Fibroblast of skin of right biceps (primary cell): Measurements from ENCODE around the gene NPBWR2.

ENCODE experiments used
- DNase-seq: peaks from one replicate; pipeline ENCODE4 v3.0.0-alpha.2; 2013

NPBWR2 gene

GRCh38 chr20:64071341-64072332, 35.7 kb downstream of the NPBWR2 start:
- DNase-seq: no peak

DNA sequence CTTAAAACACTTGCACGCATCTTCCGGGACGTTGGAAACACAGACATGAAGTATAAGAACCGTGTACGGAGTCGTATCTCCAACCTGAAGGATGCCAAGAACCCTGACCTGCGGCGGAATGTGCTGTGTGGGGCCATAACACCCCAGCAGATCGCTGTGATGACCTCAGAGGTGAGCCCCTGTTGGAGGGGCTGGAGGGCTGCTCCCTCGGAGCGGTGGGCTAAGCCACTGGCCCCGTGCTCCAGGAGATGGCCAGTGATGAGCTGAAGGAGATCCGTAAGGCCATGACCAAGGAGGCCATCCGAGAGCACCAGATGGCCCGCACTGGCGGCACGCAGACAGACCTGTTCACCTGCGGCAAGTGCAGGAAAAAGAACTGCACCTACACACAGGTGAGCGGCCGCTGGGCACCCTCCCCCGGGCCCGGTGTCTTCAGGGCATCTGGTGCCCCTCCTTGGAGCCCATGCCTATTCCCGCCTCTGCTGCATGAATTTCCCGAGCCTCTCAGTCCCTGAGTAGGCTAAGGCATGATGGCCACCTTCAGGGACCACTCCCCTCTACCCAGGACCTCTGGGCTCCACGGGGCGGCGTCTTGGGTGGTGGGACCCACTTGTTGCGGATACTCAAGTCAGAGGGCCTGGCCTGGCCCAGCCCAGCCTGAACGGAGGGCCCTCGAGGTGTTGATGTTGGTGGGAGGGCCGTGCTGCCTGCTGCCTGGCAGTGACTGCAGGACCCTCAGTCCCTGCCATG, 36.9 kb downstream of the NPBWR2 start:
- DNase-seq: no peak

- DNase-seq: no peak
Measured at GRCh38 chr20:64069614-64070243, 37.6 kb downstream of the NPBWR2 start.

DNA sequence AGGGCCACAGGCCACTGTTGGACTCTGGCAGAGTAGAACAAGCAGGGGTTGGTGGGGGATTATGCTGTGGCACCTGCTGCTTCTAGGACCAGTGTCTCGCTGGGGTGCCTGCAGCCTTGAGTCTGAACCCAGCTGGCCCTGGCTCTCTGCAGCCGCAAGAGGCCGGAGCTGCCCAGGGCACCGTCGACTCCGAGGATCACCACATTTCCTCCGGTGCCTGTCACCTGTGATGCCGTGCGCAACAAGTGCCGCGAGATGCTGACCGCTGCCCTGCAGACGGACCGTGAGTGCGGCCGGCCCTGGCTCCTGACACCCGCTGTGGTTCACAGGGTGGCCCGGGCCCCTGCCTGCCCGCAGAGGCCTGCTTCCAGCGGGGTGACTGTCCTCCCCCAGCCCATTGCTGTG, 38.2 kb downstream of the NPBWR2 start:
- DNase-seq: no peak

DNA sequence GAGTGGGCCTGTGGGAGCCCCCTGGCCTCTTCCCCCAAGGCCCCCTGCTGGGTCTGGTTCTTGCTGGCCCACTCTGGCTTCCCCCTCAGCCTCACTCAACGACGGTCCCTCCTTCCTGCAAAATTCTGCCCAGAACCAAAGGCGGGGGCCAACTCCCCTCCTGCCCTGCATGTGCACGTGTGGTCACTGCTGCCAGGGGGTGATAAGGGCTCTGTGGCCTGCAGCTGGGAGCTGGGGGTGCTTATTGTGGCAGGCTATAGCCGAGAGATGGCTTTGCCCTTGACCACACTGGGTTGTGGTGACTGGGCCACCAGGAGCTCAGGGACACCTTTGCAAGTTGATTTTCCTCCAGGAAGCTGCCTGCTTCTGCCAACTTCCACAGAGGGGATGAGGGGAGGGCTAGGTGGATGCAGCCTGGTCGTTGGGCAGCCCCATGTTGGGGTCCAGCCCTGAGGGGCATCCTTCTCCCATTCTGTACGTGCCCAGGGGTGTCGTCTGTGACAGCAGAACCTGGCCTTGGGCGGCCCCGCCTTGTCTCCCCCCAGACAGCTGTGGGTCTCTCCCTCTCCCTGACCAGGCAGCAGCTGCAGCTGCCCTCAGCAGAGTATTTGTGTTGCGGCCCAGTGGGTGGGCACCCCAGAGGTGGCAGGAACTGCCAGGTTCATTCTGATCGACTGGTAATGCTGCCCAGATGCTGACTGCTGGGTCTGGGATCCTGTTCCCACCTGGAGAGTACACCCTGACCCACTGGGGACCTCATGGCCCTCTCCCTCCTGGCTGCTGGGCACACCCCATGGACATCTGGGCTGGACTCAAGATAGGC, 38.8 kb downstream of the NPBWR2 start:
- no peak for DNase-seq

DNA sequence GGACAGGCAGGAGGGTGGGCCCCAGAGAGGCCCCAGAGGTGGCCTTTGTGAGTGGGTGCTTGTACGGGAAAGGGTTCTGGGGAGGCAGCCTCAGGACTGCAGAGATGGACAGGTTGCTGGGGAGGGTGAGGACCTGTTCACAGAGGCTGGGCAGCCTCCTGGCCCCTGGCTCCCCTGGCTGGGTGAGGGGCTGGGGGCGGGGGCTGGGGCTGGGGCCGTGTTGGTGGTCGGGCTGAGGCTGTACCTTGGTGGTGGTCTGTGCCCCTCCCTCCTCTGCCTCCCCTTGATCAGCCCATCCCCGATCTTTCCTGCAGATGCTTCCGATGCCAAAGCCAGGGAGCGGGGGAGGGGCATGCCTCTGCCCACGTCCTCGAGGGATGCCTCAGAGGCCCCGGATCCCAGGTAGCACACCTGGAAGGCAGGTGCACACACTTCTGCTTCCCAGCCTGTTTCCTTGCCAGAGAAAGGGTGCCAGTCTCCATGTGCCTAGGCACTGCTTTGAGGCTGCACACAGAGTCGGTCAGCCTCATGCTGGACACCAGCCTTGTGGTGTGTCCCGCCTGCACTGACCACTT, 39.5 kb downstream of the NPBWR2 start:
- no peak for DNase-seq

DNA sequence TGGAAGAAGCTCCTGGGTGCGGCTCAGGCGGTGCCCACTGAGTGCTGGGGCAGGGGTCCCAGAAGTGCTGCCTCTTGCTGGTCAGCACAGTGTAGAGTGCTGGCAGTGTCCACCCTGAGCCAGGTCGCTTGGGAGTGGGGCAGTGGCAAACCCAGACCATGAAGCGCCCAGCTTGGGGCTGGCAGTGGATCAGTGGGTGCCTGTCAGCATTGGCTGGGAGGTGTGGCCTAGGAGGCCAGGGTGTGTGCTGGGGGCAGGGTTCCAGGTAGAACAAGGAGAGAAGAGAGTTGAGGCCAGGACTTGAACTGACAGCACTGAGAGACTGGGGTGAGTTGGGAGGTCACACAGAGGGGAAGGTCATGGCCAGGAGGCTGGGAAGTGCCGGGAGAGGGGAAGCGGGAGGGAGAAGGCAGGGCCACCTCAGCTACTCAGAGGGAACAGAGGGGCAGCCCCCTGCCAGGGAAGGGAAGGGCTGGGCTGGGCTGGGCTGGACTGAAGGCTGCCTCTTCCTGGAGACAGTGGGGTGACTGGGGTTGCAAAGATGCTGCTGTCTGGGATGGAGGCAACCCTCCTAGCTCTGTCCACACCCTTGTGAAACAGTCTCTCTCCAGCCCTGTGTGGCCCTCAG, 40.2 kb downstream of the NPBWR2 start:
- DNase-seq: no peak

DNA sequence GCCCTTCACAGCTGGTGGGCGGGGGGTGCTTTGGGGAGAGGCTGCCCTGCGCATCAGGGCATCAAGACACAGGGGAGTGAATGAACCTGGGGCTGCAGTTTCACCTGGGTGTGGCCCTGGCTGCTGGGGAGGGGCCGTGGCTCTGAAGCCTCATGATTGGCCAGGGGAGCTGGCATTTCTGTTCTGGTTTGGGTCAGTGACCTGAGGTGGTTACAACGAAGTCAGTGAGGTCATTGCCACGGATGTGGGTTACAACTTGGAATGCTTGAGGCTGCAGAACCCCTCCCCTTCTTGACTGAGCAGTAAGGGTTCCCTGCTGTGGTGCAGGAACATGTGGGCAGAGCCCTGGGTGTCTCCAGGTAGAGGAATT, 41.4 kb downstream of the NPBWR2 start:
- peak; percentile 63 for DNase-seq

GRCh38 chr20:64065062-64065973, 42.0 kb downstream of the NPBWR2 start:
- DNase-seq: no peak

- peak; percentile 55 for DNase-seq
Measured at GRCh38 chr20:64064145-64064698, 43.1 kb downstream of the NPBWR2 start.

DNA sequence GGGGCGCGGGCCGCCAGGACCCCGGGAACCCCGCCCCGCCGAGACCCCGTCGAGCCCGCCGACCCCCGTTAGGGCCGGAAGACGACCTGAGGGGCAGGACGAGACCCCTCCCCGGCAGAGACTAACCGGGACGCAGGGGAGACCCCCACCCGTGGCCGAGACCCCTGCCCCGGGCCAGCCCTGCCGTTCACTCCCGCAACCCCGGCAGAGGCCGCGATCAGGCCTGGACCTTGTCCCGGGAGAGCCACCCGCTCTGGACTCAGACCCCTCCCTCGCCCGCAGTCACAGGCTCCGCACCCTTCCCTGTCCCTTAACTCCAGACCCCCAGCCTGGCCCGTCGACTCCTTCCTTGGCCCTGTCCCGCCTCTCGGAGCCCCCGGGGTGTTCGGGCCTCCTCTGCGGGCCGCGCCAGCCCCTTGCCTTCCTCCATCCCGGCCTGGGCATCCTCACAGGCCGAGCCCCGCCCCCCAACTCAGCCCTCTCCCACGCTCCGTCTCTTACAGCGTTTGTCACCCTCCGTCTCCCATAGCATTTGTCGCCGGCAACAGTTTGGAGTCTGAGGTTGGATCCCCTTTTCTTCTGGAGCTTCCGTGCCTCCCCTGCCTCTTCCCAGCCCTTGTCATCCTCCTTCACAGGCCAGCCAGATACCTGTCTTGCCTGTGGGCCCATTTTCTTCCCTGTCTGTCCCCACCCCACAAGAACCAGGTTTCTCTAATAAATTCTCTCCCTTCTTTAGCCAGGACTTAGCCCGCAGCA, 43.8 kb downstream of the NPBWR2 start:
- no peak for DNase-seq

DNA sequence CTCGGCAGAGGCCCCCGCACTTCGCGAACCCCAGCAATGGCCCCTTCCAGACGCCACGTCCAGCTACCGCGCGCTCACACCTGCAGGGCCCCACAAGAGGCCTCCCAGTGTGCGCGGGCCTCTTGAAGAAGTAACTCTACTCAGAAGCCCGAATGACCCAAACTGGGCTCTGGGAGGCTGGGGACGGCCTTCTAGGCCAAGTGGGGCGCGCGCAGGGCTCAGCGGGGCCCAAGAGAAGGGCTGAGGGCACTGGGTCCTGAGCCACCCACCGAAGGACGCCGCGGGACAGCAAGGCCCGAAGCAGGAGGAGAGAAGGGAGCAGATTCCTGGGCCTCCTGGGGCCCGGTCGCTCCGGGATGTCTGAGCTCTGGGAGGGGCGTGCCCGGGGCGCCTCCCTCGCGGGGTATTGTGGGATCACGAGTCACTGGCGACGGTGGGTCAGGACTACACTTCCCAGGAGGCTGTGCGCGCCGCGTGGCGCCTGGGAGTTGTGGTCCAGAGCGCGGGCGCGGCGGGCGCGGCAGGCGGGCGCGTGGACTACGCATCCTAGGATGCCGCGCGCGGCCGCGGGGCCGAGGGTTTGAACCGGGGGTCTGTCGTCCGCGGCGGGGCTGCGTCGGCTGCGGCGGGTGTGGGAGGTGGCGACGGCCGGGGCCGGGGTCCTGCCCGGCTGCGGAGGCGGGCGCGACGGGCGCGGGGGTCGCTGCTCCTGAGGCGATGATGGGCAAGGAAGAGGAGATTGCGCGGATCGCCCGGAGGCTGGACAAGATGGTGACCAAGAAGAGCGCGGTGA, 44.6 kb downstream of the NPBWR2 start, which contains the start of gene TCEA2:
TSS of gene TCEA2 (plus strand) at position 603 of the 793 bp plus-strand sequence. CDS start at position 718, 115 bp downstream.
- peak; percentile 96 for DNase-seq

DNA sequence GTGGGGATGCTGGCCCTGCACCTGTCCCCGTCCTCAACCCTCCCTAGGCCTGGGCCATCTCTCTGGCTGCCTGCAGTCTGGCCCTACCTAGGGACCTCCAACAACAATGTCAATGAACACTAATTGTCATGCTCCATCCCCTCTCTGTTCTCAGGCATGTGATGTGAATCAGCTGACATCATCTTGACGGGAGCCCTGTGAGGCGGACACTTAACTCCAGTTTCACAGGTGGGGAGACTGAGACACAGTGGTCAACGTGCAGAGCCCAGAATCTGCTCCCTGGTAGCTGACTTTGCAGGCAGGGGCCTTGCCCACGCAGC, 45.1 kb downstream of the NPBWR2 start:
- no peak for DNase-seq

DNA sequence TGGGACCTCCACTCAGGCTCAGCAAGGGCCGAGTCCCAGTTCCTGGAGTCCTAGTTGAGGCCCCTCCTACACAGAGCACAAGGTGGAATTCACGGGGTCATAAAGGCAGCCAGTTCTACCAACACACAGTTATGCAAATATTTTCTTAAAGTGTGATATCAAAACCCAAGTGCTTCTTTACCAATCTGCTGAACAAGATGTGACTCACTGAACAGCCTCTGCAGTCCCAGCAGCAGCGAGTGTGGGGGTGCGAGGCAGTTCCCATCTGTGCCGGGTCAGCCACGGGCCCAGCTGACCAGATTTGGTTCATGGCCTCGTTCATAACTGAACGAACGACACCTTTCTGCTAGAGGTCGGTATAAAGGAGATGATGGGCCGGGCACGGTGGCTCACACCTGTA, 48.8 kb downstream of the NPBWR2 start:
- no peak for DNase-seq

GRCh38 chr20:64057628-64058498, 49.5 kb downstream of the NPBWR2 start:
- DNase-seq: peak; percentile 58

DNA sequence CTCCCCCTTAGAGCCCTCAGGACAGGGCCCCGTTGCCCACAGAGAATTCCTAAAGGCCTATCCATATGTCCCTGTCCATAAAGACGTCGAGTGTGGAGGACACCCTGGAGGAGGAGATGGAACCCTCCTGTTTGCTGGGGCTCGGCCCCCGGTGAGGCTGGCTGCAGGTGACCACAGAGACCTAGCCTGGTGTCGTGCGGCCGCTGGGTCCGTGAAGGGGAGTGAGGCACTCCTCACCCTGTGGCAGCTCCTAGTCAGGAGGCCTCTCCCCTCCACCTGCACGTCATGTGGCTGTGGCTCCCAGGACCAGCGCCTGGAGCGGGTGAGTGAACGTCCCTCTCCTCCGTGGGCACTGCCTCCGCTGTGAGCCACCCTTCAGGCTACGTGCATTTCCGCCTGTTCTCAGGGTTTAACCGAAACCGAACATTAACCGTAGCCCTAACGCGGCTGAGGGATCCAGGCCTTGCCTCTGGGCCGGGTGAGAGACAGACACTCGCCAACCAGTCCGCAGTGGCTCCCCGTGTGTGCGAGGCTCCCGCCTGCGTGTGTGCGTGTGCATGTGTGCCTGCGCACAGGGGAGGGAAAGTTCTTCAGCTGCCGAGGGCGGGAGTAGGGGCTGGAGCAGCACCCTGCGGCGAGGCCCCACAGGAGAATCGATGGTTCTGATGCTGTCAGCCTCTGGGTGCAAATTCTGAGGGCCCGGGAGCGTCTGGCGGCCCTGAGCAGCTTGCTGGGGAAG, 50.3 kb downstream of the NPBWR2 start:
- no peak for DNase-seq

- no peak for DNase-seq
Measured at GRCh38 chr20:64056639-64056888, 50.8 kb downstream of the NPBWR2 start.
